Neural cell (in vitro differentiated cells): ENCODE data around the gene VARS2. TPM values are rescaled to one million over a fixed set of nuclear protein-coding genes. Genes with fewer than 3 reads are reported as not detected.

Experiments
- H2AFZ ChIP-seq: fragments of 200-600, 300-800 bp; sonication (generic), shearing (Covaris generic); 2 replicates; pipeline ENCODE4 v1.6.0; 2014; ENCODE audit warnings: low read depth, mild to moderate bottlenecking, antibody characterized with exemption, low read length, moderate library complexity
- H3F3A ChIP-seq: fragments of 200-600 bp; shearing (Covaris generic); 2 replicates; pipeline ENCODE4 v1.6.1; 2016; ENCODE audit warnings: mild to moderate bottlenecking, moderate library complexity, mixed read lengths, antibody characterized with exemption, low read length; ENCODE audit not compliant: insufficient read depth, poor library complexity, severe bottlenecking
- H3K27ac ChIP-seq: fragments of 200-600, 300-800 bp; sonication (generic), shearing (Covaris generic); 2 replicates; pipeline ENCODE4 v1.5.1; 2014; ENCODE audit warnings: mild to moderate bottlenecking, low read length, moderate library complexity
- H3K27me3 ChIP-seq: fragments of 300-800, 200-600 bp; sonication (generic), shearing (Covaris generic); 2 replicates; pipeline ENCODE4 v1.6.0; 2014; ENCODE audit warnings: mild to moderate bottlenecking, low read depth, low read length, moderate library complexity; ENCODE audit not compliant: insufficient read depth
- H3K36me3 ChIP-seq: fragments of 300-800, 200-600 bp; sonication (generic), shearing (Covaris generic); 2 replicates; pipeline ENCODE4 v1.5.1; 2014; ENCODE audit warnings: mild to moderate bottlenecking, antibody characterized with exemption, low read length, moderate library complexity; ENCODE audit not compliant: insufficient read depth
- H3K4me2 ChIP-seq: fragments of 300-800, 200-600 bp; sonication (generic), shearing (Covaris generic); 2 replicates; pipeline ENCODE4 v1.6.0; 2014; ENCODE audit warnings: mild to moderate bottlenecking, low read length
- H3K4me3 ChIP-seq: fragments of 300-800, 200-600 bp; sonication (generic), shearing (Covaris generic); 2 replicates; pipeline ENCODE4 v1.5.1; 2014; ENCODE audit warnings: mild to moderate bottlenecking, low read length, moderate library complexity
- H3K79me2 ChIP-seq: fragments of 200-600 bp; shearing (Covaris generic); replicated peaks from 2 replicates; pipeline ENCODE4 v1.6.0; 2014; ENCODE audit warnings: mild to moderate bottlenecking, low read length, moderate library complexity; ENCODE audit not compliant: insufficient read depth
- H3K9ac ChIP-seq: fragments of 300-800, 200-600 bp; sonication (generic), shearing (Covaris generic); 2 replicates; pipeline ENCODE4 v1.6.1; 2016; ENCODE audit warnings: mild to moderate bottlenecking, low read length, mixed read lengths
- H3K9me2 ChIP-seq: fragments of 200-600 bp; shearing (Covaris generic); 2 replicates; pipeline ENCODE4 v1.6.1; 2016; ENCODE audit warnings: mild to moderate bottlenecking, low read length, mixed read lengths; ENCODE audit not compliant: insufficient read depth
- H3K9me3 ChIP-seq: fragments of 200-600, 300-800 bp; sonication (generic), shearing (Covaris generic); 2 replicates; pipeline ENCODE4 v1.6.1; 2016; ENCODE audit warnings: mild to moderate bottlenecking, mixed run types, low read length, moderate library complexity, mixed read lengths
- H4K20me1 ChIP-seq: fragments of 200-600 bp; shearing (Covaris generic); 2 replicates; pipeline ENCODE4 v1.6.1; 2016; ENCODE audit warnings: mild to moderate bottlenecking, mixed run types; ENCODE audit not compliant: insufficient read depth
- EP300 ChIP-seq: fragments of 450-650 bp; conservative IDR thresholded peaks from 2 replicates; pipeline ENCODE4 v1.6.1; 2014; ENCODE audit warnings: antibody characterized with exemption, mild to moderate bottlenecking, moderate library complexity; ENCODE audit not compliant: poor library complexity, severe bottlenecking
- EZH2 ChIP-seq: fragments of 200-600, 300-800 bp; shearing (Covaris generic), sonication (generic); IDR thresholded peaks from 2 replicates; pipeline ENCODE4 v1.6.1; 2014; ENCODE audit warnings: antibody characterized with exemption, low read length, borderline replicate concordance, mild to moderate bottlenecking; ENCODE audit not compliant: insufficient read depth, poor library complexity, severe bottlenecking
- MXI1 ChIP-seq: fragments of 450-650 bp; conservative IDR thresholded peaks from 2 replicates; pipeline ENCODE4 v1.6.1; 2014; ENCODE audit warnings: antibody characterized with exemption, mild to moderate bottlenecking; ENCODE audit not compliant: poor library complexity, severe bottlenecking
- POLR2AphosphoS5 ChIP-seq: IDR thresholded peaks from 2 replicates; pipeline ENCODE4 v1.6.1; 2012
- RAD21 ChIP-seq: fragments of 450-650 bp; conservative IDR thresholded peaks from 2 replicates; pipeline ENCODE4 v1.6.1; 2014; ENCODE audit warnings: antibody characterized with exemption, mild to moderate bottlenecking, moderate library complexity
- SMC3 ChIP-seq: fragments of 450-650 bp; conservative IDR thresholded peaks from 2 replicates; pipeline ENCODE4 v1.6.1; 2014; ENCODE audit warnings: antibody characterized with exemption, mild to moderate bottlenecking, moderate library complexity; ENCODE audit not compliant: poor library complexity
- TAF1 ChIP-seq: IDR thresholded peaks from 2 replicates; pipeline ENCODE4 v1.6.1; 2012; ENCODE audit warnings: low read depth
- polyA plus RNA-seq: library from polyadenylated mRNA; depleted of rRNA; stranded (reverse); fragments of >200 nt; gene quantifications from 2 replicates; pipeline ENCODE4 v1.2.3, GENCODE V29; 2014
- small RNA-seq, 3 experiments: library from RNA; depleted of rRNA; stranded (forward); fragments of <200 nt; gene quantifications; one replicate each; pipeline ENCODE3, GENCODE V24; 2012
- TF ChIP-seq, protein P1 (sequence below): fragments of 450-650 bp; IDR thresholded peaks from 2 replicates; pipeline ENCODE4 v1.5.1; 2014; ENCODE audit warnings: antibody characterized with exemption, mild to moderate bottlenecking, moderate library complexity; ENCODE audit not compliant: poor library complexity, severe bottlenecking
- TF ChIP-seq, protein P2 (sequence below): IDR thresholded peaks from 2 replicates; pipeline ENCODE4 v1.6.1; 2012; ENCODE audit warnings: borderline replicate concordance

The VARS2 gene
- polyA plus RNA-seq, 1 donor from 2014 or later: 93.4 TPM

- H2AFZ ChIP-seq: no peak overlapping the region
- H3K79me2 ChIP-seq: no peaks in the 10 kb centered on the region
- no peak overlapping the region for H3K4me2 ChIP-seq
- H3K9me3 ChIP-seq: no peaks in the 10 kb centered on the region
- TF ChIP-seq EP300 (no peak), EZH2 (no peak), TAF1 (no peak), MXI1 (no peak), RAD21 (no peak), POLR2AphosphoS5 (no peak), SMC3 (no peak)
- TF ChIP-seq, protein P1, sequence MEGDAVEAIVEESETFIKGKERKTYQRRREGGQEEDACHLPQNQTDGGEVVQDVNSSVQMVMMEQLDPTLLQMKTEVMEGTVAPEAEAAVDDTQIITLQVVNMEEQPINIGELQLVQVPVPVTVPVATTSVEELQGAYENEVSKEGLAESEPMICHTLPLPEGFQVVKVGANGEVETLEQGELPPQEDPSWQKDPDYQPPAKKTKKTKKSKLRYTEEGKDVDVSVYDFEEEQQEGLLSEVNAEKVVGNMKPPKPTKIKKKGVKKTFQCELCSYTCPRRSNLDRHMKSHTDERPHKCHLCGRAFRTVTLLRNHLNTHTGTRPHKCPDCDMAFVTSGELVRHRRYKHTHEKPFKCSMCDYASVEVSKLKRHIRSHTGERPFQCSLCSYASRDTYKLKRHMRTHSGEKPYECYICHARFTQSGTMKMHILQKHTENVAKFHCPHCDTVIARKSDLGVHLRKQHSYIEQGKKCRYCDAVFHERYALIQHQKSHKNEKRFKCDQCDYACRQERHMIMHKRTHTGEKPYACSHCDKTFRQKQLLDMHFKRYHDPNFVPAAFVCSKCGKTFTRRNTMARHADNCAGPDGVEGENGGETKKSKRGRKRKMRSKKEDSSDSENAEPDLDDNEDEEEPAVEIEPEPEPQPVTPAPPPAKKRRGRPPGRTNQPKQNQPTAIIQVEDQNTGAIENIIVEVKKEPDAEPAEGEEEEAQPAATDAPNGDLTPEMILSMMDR: no peak
- TF ChIP-seq, protein P2, sequence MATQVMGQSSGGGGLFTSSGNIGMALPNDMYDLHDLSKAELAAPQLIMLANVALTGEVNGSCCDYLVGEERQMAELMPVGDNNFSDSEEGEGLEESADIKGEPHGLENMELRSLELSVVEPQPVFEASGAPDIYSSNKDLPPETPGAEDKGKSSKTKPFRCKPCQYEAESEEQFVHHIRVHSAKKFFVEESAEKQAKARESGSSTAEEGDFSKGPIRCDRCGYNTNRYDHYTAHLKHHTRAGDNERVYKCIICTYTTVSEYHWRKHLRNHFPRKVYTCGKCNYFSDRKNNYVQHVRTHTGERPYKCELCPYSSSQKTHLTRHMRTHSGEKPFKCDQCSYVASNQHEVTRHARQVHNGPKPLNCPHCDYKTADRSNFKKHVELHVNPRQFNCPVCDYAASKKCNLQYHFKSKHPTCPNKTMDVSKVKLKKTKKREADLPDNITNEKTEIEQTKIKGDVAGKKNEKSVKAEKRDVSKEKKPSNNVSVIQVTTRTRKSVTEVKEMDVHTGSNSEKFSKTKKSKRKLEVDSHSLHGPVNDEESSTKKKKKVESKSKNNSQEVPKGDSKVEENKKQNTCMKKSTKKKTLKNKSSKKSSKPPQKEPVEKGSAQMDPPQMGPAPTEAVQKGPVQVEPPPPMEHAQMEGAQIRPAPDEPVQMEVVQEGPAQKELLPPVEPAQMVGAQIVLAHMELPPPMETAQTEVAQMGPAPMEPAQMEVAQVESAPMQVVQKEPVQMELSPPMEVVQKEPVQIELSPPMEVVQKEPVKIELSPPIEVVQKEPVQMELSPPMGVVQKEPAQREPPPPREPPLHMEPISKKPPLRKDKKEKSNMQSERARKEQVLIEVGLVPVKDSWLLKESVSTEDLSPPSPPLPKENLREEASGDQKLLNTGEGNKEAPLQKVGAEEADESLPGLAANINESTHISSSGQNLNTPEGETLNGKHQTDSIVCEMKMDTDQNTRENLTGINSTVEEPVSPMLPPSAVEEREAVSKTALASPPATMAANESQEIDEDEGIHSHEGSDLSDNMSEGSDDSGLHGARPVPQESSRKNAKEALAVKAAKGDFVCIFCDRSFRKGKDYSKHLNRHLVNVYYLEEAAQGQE: no peak
- H3K4me3 ChIP-seq: no peak overlapping the region
- H3K9me2 ChIP-seq: no peaks in the 10 kb centered on the region
- H3K36me3 ChIP-seq: no peaks in the 10 kb centered on the region
- H3F3A ChIP-seq: no peaks in the 10 kb centered on the region
- no peak overlapping the region for H3K27ac ChIP-seq
- H4K20me1 ChIP-seq: no peaks in the 10 kb centered on the region
- H3K27me3 ChIP-seq: no peaks in the 10 kb centered on the region
- H3K9ac ChIP-seq: no peak overlapping the region
These were observed 60.6 kb downstream of the VARS2 start for GRCh38 chr6:30974490-30975252.

Small RNA genes within 50 kb of the gene (small RNA-seq; reads per million reads assigned to genes)
- 0 to 1.2 (median 0) reads per million in 3 experiments for gene RF00019

Other genes with a start within 250 kb of the VARS2 start
- 29.1 and 31.9 TPM in 2 replicates for gene DHX16, start 241.2 kb upstream of the VARS2 start, polyA plus RNA-seq
- gene PPP1R18, start 227.6 kb upstream of the VARS2 start, polyA plus RNA-seq: 50.6 and 55.1 TPM in 2 replicates
- gene NRM, start 223.3 kb upstream of the VARS2 start, polyA plus RNA-seq: 7.1 and 7.5 TPM in 2 replicates
- gene MDC1, start 197.0 kb upstream of the VARS2 start, polyA plus RNA-seq: 4.3 and 8.1 TPM in 2 replicates
- 711 and 792 TPM in 2 replicates for gene TUBB, start 193.9 kb upstream of the VARS2 start, polyA plus RNA-seq
- gene FLOT1, start 171.6 kb upstream of the VARS2 start, polyA plus RNA-seq: 72.7 and 84.7 TPM in 2 replicates
- gene IER3, start 169.7 kb upstream of the VARS2 start, polyA plus RNA-seq: 1.3 and 3.0 TPM in 2 replicates
- 196 and 250 TPM in 2 replicates for gene DDR1, start 29.7 kb upstream of the VARS2 start, polyA plus RNA-seq
- 87.7 and 101 TPM in 2 replicates for gene GTF2H4, start 6.0 kb upstream of the VARS2 start, polyA plus RNA-seq
- not detected in 2 replicates for gene SFTA2, start 17.9 kb downstream of the VARS2 start, polyA plus RNA-seq
- not detected in 2 replicates for gene MUCL3, start 26.7 kb downstream of the VARS2 start, polyA plus RNA-seq
- not detected in 2 replicates for gene MUC21, start 69.5 kb downstream of the VARS2 start, polyA plus RNA-seq
- gene MUC22, start 96.2 kb downstream of the VARS2 start, polyA plus RNA-seq: not detected in 2 replicates
- not detected in 2 replicates for gene C6orf15, start 198.3 kb downstream of the VARS2 start, polyA plus RNA-seq
- not detected in 2 replicates for gene PSORS1C1, start 200.6 kb downstream of the VARS2 start, polyA plus RNA-seq
- not detected in 2 replicates for gene CDSN, start 206.2 kb downstream of the VARS2 start, polyA plus RNA-seq
- gene PSORS1C2, start 224.8 kb downstream of the VARS2 start, polyA plus RNA-seq: not detected in 2 replicates
- 19.5 and 19.7 TPM in 2 replicates for gene CCHCR1, start 243.6 kb downstream of the VARS2 start, polyA plus RNA-seq
- gene TCF19, start 244.4 kb downstream of the VARS2 start, polyA plus RNA-seq: 2.5 and 3.6 TPM in 2 replicates